GM21619 (cell line): Measurements from ENCODE around the gene AFG1L.
"Not testable (repeated sequence)": the region's sequence is repeated elsewhere in the genome, so short reads cannot be mapped to it uniquely, and the experiment has no call there.

Experiments
- ATAC-seq: cut with Tn5 transposase; IDR thresholded peaks from one replicate; pipeline ENCODE4 v1.9.1; 2021; ENCODE audit not compliant: unreplicated experiment

AFG1L gene

DNA sequence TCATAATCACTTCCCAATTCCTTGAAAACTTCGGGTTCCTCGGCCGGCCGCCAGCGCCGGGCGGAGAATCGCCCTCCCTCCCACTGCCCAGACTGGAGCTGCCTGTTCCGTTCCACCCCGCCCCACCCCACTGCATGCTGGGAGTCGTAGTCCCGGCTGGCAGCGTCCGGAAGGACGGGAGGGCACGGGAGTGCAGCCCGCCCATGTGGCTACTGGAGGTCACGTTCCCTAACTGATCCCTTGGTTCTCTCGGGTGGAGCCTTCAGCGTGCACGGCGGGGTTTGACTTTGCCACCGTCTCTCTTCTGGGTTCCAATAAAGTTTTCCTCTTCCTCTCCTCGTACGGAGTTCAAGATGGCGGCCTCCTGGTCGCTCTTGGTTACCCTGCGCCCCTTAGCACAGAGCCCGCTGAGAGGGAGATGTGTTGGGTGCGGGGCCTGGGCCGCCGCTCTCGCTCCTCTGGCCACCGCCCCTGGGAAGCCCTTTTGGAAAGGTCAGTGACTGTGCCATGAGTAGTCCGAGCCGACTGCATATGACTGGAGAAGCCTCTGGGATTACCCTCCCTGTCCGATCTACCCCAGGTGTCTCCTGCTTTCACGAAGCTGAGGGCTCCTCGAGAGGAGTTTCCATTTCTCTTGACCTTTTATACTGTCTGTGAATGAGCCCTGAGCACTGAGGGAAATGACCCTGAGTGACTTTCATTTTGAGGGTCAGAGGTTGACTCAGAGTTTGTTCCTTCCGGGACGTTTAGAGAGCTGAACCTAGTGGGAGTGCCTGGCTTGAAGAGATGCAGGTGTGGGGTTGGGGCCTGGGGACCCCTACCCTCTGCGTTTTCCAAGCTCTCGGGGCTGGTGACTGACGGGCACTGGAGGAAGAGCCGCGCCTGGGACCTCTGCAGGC, at the start of gene AFG1L:
Gene AFG1L (plus strand): TSS at position 328 of the 899 bp plus-strand sequence. CDS start 26 bp downstream, at position 354.
- ATAC-seq: peak; percentile 86

DNA sequence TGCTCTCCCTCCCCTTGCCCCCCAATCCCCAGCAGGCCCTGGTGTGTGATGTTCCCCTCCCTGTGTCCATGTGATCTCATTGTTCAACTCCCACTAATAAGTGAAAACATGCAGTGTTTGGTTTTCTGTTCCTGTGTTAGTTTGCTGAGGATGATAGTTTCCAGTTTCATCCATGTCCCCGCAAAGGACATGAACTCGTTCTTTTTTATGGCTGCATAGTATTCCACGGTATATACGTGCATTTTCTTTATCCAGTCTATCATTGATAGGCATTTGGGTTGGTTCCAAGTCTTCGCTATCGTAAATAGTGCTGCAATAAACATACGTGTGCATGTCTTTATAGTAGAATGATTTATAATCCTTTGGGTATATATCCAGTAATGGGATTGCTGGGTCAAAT, 49.8 kb upstream of the AFG1L start:
- not testable (repeated sequence) for ATAC-seq

DNA sequence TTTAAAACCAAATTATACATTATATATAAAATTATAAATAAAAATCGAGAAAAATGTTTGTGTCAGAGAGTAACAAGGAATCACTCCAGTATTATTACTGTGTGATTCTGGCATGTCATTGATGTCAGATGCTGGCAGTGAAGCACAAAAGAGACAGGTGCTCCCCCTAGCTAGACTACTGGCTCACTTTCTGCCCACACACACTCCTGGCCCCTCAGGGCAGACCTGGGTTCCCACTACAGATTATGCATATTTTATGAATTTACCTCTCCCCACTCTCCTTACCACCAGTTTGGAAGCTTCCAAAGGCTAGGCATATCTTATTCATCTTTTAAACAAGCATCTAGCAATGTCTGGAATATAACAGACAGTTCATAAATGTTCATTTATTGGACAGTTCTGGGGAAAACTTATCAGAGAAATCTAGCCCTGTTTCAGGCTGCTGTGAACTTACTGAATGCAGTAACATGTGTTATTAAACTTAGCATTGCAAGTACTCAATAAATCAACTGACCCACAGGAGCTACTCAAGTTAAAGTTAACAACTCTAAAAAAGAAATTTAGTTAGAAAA, 46.8 kb upstream of the AFG1L start:
- ATAC-seq: no peak

DNA sequence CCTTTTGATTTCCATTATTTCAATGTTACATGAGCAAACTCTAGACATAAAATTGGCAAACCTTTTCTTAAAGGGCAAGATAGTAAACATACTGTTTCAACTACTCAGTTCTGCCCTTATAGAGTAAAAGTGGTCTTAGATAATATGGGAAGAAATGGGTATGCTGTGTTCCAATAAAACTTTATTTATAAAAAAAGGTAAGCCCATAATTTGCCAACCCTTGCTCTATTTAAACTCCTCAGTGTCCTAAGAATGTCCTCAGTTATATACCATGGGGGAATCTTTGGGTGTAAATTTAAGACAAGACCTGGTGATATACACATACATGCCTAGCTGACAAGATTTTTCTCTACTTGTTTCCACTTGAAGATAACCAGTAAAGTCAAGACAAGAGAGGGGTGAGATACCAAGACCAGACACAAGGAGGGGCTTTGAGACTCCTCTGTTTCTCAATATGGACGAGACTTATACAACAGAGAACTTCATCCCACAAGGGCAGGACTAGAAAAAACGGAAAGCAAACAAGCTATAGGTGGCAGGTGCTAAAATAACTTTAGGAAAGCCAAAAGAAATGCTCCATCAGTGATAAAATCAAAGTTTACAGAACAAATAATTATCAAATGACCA, 44.5 kb upstream of the AFG1L start:
- ATAC-seq: no peak

DNA sequence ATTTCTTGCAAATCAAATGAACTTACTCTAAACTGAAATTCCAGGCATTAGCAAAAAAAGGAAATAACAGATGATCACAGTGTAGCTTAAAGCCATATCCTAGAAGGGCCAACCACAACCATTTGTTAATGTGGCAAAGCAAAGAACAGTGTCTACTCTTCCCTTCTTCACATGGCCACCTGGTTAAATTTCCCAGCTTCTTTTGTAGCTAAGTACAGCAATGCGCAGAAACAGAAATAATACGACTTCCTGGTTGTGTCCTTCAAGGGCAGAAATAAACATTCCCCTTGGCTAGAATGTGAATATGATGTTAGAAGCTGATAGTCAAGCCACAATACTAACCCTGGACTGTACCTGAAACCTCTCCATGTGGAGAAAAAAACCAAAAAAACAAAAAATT, 43.6 kb upstream of the AFG1L start:
- ATAC-seq: no peak

DNA sequence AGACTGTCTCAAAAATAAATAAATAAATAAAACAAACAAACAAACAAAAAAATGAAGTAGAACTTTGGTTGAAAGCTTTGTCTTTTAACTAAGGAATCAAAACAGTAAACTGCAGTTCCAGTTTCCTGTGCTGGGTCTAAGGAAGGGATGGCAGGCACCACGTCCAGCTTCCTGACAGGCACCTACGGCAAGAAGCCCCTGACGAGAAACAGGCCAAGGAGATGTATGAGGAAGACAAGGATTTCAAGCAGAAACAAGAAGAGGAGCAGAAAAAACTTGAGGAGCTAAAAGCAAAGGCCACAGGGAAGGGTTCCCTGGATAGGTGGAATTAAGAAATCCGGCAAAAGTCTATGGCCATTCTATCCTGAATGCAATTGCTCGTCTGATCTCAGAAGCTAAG, 42.8 kb upstream of the AFG1L start:
- ATAC-seq: no peak

DNA sequence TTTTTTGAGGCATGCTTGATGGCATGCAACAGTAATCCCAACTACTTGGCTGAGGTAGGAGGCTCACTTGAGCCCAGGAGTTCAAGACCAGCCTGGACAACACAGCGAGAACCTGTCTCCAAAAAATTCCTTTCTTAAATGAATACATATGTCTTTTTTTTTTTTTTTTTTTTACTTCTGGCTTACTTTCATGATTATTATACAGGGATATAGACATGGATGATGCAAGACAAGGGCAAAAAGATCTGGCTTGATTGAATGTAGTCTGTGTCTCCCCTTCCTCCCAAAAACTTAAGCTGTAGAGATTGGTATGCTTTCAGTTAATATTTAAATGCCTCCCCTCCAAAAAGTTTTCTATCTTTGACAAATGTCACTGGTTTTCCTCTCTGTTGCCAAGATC, 41.6 kb upstream of the AFG1L start:
- ATAC-seq: no peak

DNA sequence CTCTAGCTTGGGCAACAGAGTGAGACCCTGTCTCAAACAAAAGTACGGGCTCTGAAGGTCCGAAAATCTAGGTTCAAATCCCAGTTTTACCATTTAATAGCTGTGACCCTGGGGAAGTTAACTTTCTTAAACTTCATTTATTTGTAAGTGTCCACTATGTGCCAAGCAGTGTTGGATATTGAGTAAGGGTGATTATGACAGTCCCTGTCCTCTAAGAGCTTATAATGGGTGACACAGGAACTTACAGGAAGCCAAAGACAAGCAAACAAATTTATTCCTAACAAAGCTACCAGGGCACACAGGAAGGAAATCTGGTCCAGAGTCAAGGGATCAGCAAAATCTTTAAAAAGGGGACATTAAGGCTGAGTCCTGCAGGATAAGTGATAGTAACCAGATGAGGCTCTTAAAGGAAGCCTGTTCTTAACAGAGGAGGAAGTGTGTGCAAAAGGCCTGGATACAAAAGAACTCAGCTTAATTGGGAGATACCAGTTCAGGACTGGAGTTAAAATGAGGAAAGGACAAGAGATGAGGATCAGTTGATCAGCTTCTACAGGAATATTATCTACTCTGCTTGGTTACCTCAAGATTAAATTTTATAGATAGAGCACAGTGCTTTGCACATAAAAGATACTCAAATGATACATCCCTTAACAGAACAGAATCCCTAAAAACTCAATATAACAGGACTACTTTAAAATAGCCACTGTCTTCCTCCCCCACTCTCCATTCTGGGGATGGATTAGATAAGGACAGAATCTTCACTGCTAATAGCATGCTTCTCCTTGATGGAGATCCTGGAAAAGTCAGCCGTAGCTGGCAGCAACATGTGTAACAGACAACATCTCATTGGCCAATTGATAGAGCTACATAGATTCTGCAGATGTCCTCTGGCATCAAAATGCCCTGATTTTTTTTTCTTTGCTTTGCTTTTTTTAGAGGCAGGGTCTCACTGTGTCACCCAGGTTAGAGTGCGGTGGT, 40.1 kb upstream of the AFG1L start:
- no peak for ATAC-seq

DNA sequence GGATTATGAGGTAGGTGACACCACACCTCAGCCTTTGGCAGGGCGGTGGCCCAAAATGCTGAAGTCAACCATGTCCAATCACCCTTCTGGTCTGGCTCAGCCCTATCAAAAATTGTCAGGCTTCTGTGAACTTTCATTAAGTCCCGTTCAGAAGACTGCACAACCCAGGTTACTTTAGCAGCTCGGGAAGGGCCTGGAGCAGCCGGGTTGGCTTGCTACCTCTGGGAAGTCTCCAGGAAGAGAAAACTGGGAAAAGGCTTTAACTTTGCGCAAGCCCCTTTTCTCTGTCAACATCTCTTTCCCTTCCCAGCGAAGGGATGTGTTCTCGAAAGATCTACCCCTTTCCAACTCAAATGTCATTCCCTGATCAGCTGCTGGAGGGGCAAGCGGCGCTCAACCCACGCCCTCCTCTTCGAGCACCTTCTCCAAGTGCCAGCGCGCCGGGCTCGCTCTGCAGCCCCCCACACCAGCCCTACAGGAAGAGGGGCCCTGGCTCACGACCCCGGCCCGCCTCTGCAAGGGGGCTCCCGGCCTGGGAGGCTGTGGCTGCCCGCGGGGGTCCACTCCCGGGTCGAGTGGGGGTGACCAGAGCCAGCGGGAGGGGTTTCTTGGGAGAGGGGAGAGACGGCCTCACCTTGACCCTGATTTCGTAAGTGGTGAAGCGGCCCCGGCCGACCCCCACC, 34.6 kb upstream of the AFG1L start:
- peak; percentile 6 for ATAC-seq

DNA sequence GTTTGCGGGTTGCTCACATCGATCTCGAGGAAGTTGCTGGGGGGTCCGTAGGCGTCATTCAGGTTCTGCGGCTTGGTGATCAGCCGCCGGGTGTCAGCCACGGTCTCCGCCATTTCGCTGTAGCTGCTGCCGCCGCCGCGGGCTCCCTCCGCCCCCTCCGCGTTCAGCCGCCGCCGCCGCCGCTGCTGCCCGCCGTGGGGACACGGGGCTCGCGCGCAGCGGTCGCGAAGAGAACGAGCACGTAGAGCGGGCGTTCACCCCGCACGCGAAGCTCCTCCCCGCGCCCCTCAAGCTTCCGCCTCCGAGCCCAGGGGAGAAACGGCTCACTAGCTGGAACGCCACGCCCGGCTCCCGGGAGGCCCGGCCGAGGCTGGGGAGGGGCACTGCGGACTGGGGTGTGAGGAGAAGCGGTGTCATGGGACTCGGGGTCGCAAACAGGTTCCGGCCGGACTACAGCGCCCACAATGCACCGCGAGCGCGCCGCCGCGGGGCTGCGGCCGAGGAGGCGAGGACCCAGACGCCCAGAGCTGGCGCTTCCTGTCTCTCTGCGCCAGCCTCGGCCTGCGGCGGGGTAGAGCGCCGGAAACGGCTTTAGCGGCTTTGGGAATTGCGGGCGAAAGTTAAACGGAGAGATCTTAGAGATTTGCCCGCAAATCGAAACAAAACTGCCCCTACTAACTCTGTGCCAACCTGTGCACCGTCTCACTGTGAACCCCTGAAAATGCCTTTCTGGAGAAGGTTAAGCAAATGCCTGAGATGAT, 33.9 kb upstream of the AFG1L start, which contains the start of gene SNX3:
Gene SNX3 (minus strand): TSS at position 232 of the 761 bp plus-strand sequence. CDS start 119 bp downstream, at position 113.
- peak; percentile 83 for ATAC-seq

DNA sequence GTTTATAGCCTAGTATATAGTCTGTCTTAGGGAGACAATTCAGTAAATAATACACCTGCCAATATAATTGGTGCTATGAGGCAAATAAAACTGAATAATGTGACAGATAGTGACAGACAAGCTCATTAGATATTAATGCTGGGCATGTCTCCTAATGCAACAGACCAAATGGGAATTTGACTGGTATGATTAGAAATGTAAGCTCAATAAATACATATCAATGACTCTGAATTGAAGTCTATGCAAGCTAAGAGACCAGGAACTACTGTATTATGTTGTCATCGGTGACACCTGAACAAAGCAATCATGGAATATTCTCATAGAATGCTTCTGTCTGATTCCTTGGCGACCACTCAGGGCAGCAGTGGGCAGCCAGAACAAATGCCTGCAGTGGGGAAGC, 31.5 kb upstream of the AFG1L start:
- no peak for ATAC-seq

DNA sequence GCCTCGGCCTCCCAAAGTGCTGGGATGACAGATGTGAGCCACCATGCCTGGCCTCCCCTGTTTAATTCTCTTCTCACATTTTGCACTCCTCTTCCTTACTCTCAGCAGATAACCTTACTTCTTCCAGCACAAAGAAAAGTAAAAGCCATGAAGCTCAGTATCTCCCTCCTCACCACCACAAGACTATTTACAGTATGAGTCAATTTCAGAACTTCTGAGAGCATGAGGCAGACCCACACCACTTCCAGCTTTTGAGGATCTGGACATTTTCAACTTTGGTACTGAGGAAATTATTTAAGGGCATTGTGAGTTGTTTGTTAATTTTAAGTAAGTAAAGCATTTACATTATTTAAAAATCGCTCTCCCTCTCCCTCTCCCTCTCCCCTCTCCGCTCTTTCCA, 26.0 kb upstream of the AFG1L start:
- ATAC-seq: no peak

DNA sequence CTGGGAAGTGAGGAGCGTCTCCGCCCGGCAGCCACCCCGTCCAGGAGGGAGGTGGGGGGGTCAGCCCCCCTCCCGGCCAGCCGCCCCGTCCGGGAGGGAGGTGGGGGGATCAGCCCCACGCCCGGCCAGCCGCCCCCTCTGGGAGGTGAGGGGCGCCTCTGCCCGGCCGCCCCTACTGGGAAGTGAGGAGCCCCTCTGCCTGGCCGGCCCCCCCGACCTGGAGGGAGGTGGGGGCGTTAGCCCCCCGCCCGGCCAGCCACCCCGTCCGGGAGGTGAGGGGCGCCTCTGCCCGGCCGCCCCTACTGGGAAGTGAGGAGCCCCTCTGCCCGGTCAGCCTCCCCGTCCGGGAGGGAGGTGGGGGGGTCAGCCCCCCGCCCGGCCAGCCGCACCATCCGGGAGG, 24.9 kb upstream of the AFG1L start:
- ATAC-seq: not testable (repeated sequence)

DNA sequence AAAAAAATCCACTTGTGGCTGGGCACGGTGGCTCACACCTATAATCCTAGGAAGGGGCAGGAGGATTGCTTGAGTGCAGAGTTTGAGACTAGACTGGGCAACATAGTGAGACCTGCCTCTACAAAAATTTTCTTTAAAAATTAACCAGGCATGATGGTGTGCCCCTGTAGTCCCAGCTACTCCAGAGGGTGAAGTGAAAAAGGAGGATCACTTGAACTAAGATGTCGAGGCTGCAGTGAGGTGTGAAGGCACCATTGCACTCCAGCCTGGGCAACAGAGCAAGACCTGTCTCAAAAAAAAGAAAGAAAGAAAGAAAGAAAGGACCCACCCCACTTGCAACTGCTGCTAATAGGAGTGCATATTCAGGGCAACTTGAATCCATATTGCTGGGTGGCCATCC, 20.3 kb upstream of the AFG1L start:
- no peak for ATAC-seq

DNA sequence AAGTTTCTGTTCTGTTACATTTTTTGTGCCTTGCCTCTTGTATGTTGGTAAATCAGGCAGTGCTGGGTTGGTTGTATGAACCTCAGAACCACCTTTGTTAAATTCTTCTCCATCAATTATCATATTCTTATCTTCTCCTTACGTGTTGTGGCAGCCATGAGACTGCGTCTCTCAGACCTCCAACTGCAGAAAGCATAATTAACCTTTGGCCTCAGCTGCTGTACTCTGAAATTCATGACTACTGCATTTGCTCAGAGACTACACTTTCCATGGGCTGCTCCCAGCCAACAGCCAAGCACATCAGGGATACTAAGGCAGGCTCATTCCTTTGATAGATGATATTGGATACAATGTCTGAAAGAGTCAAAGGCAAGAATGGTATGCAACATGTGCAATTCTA, 18.9 kb upstream of the AFG1L start:
- no peak for ATAC-seq

DNA sequence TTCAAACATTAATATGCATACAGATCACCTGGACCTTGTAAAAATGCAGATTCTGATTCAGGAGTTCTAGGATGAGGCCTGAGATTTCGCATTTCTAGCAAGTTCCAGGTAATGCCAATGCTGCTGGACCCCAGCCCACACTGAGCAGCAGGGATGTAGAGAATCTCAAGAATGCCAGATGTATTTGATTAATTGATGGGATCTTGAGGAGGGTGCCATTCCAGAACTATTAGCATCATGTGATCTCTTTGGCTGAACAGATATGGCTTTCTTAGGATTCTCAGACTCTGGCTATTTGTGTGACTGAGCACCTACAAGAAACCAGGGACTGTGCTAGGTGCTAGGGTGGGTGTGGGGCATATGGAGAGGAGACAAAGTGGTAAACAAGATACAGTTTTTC, 17.6 kb upstream of the AFG1L start:
- no peak for ATAC-seq

DNA sequence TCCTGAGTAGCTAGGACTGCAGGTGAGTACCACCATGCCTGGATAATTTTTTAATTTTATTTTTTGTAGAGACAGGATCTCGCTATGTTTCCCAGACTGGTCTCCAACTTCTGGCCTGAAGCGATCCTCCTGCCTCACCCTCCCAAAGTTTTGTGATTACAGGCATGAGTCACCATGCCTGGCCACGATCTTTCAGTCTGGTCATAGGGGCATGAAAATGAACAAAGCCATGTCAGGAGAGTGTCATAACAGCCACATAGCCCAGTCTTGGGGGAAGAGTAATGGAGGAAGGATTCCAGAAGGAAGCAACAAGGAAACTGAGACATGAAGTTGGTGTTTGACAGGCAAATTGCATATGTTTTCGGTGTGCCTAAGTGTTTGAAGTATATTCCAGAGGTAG, 17.0 kb upstream of the AFG1L start:
- ATAC-seq: no peak

DNA sequence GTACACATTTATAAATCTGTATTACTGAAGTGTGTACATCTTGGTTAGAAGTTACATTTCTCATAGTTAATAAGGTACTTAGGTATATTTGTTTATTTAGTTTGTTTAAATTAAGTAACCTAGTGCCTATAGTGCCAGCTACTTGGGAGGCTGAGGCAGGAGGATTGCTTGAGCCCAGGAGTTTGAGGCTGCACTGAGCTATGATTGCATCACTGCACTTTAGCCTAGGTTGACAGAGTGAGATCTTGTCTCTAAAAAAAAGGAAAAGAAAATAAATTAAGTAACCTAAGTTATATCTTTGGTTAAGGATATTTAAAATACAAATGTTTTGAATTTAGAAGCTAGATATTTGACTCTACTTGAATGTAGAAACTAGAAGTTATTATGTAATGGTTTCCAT, 9.5 kb upstream of the AFG1L start:
- ATAC-seq: no peak

DNA sequence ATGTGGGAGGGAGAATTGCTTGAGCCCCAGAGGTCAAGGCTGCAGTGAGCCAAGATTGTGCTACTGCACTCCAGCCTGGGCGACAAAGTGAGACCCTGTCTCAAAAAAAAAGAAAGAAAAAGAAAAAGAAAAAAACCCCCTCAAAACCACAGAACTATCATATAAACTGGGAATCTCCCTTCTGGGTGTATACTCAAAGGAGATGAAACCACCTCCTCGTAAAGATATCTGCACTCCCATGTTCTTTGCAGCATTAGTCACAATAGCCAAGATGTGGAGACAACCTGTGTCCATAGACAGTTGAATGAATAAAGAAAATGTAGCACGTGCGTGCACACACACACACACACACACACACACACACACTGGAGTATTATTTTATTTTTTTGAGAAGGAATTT, 8.5 kb upstream of the AFG1L start:
- no peak for ATAC-seq

DNA sequence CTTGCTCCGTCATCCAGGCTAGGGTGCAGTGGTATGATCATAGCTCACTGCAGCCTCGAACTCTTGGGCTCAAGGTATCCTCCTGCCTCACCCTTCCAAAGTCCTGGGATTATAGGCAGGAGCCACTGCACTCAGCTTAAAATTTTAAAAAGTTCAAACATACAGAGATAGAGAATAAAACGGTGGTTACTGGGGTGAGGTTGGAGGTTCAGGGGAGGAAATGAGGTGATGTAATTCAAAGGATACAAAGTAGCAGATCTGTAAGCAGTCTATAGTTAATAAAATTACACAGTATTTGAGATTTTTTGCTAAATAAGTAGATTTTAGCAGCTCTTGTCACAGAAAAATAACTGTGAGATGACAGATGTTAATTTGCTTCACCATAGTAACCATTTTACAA, 7.5 kb upstream of the AFG1L start:
- ATAC-seq: no peak
